Osteoblast (primary cell): Measurements from ENCODE around the gene RFC5. TPM values are rescaled to one million over a fixed set of nuclear protein-coding genes. Genes with fewer than 3 reads are reported as not detected.
"Not testable (repeated sequence)": the region's sequence is repeated elsewhere in the genome, so short reads cannot be mapped to it uniquely, and the experiment has no call there.

Experiments used
- DNase-seq: peaks from one replicate; pipeline ENCODE4 v3.0.0; 2011; ENCODE audit warnings: low spot score, mixed read lengths; ENCODE audit not compliant: insufficient read length; ENCODE audit errors: missing footprints
- H2AFZ ChIP-seq: 2 replicates; pipeline ENCODE4 v1.6.0; 2011; ENCODE audit warnings: mild to moderate bottlenecking, low read length
- H3K27ac ChIP-seq: 2 replicates; pipeline ENCODE4 v1.5.1; 2011; ENCODE audit warnings: mild to moderate bottlenecking, low read depth, low read length, moderate library complexity
- H3K27me3 ChIP-seq: 2 replicates; pipeline ENCODE4 v1.6.0; 2012; ENCODE audit warnings: mild to moderate bottlenecking, control low read depth, inconsistent platforms, low read length, moderate library complexity; ENCODE audit not compliant: insufficient read depth
- H3K36me3 ChIP-seq: 2 replicates; pipeline ENCODE4 v1.5.1; 2011; ENCODE audit warnings: mild to moderate bottlenecking, low read length, control low read depth, moderate library complexity; ENCODE audit not compliant: insufficient read depth
- H3K4me1 ChIP-seq: 2 replicates; pipeline ENCODE4 v1.5.1; 2011; ENCODE audit warnings: mild to moderate bottlenecking, low read length, control low read depth, moderate library complexity; ENCODE audit not compliant: insufficient read depth
- H3K4me2 ChIP-seq: 2 replicates; pipeline ENCODE4 v1.6.0; 2011; ENCODE audit warnings: mild to moderate bottlenecking, low read length; ENCODE audit not compliant: insufficient read depth
- H3K4me3 ChIP-seq: fragments of 200-600 bp; sonication (generic); 3 replicates; pipeline ENCODE4 v1.5.1; 2012; ENCODE audit warnings: mild to moderate bottlenecking, low read length, inconsistent platforms; ENCODE audit not compliant: insufficient read depth
- H3K79me2 ChIP-seq: 2 replicates; pipeline ENCODE4 v1.6.0; 2012; ENCODE audit warnings: mild to moderate bottlenecking, low read length, control low read depth, inconsistent platforms; ENCODE audit not compliant: insufficient read depth
- H3K9me3 ChIP-seq: 2 replicates; pipeline ENCODE4 v1.5.1; 2011; ENCODE audit warnings: low read depth, low read length, control low read depth
- H4K20me1 ChIP-seq: 2 replicates; pipeline ENCODE4 v1.6.0; 2012; ENCODE audit warnings: mild to moderate bottlenecking, low read length, control low read depth; ENCODE audit not compliant: insufficient read depth
- CTCF ChIP-seq: IDR thresholded peaks from 2 replicates; pipeline ENCODE4 v1.5.1; 2011; ENCODE audit warnings: mild to moderate bottlenecking, low read depth, low read length, moderate library complexity; ENCODE audit errors: extremely low read depth
- total RNA-seq: library from RNA; depleted of rRNA; stranded (reverse); fragments of >200 nt; gene quantifications from 2 replicates; pipeline ENCODE4 v1.2.3, GENCODE V29; 2012

The RFC5 gene
- total RNA-seq, 1 donor = 8.3 TPM

- TF ChIP-seq CTCF = no peak
- Histone ChIP-seq H3K27me3 (no peaks in the 10 kb centered on the region), H3K4me3 (no peak overlapping the region), H3K4me1 (peaks cover 29% of the 10 kb centered on the region), H4K20me1 (no peaks in the 10 kb centered on the region), H3K9me3 (no peaks in the 10 kb centered on the region), H3K27ac (no peak overlapping the region), H3K79me2 (no peaks in the 10 kb centered on the region), H2AFZ (no peak overlapping the region), H3K4me2 (no peak overlapping the region), H3K36me3 (no peaks in the 10 kb centered on the region)
- peak; percentile 60 for DNase-seq
Measured at GRCh38 chr12:117985182-117985581, 31.3 kb upstream of the RFC5 start.

GRCh38 chr12:117986705-117987469 lies 29.6 kb upstream of the RFC5 start:
- peak overlapping the region; percentile 81 for H3K4me2 ChIP-seq
- no peak for TF ChIP-seq CTCF
- H4K20me1 ChIP-seq = no peaks in the 10 kb centered on the region
- peaks cover 29% of the 10 kb centered on the region for H3K4me1 ChIP-seq
- DNase-seq = peak; percentile 89
- no peaks in the 10 kb centered on the region for H3K36me3 ChIP-seq
- peak overlapping the region; percentile 48 for H3K4me3 ChIP-seq
- H3K27me3 ChIP-seq = no peaks in the 10 kb centered on the region
- no peaks in the 10 kb centered on the region for H3K9me3 ChIP-seq
- peak overlapping the region; percentile 28 for H2AFZ ChIP-seq
- H3K27ac ChIP-seq = peak overlapping the region; percentile 95
- no peaks in the 10 kb centered on the region for H3K79me2 ChIP-seq

- Histone ChIP-seq H3K79me2 (no peaks in the 10 kb centered on the region), H3K4me3 (no peak overlapping the region), H3K9me3 (no peaks in the 10 kb centered on the region), H3K36me3 (no peaks in the 10 kb centered on the region), H3K4me1 (no peaks in the 10 kb centered on the region), H3K4me2 (no peak overlapping the region), H3K27ac (no peak overlapping the region), H2AFZ (no peak overlapping the region), H3K27me3 (no peaks in the 10 kb centered on the region), H4K20me1 (no peaks in the 10 kb centered on the region)
- no peak for TF ChIP-seq CTCF
- DNase-seq = no peak
Measured at GRCh38 chr12:117994551-117995438, 21.7 kb upstream of the RFC5 start.

- DNase-seq = no peak
- H3K4me1 ChIP-seq = no peaks in the 10 kb centered on the region
- H3K36me3 ChIP-seq = no peaks in the 10 kb centered on the region
- no peaks in the 10 kb centered on the region for H3K27me3 ChIP-seq
- no peaks in the 10 kb centered on the region for H3K9me3 ChIP-seq
- H3K27ac ChIP-seq = no peak overlapping the region
- no peak overlapping the region for H3K4me2 ChIP-seq
- no peak for TF ChIP-seq CTCF
- no peak overlapping the region for H2AFZ ChIP-seq
- H3K79me2 ChIP-seq = no peaks in the 10 kb centered on the region
- H4K20me1 ChIP-seq = no peaks in the 10 kb centered on the region
- H3K4me3 ChIP-seq = no peak overlapping the region
Measured at GRCh38 chr12:117998719-117999118, 17.8 kb upstream of the RFC5 start.

GRCh38 chr12:117999806-118000205 lies 16.7 kb upstream of the RFC5 start:
- H2AFZ ChIP-seq, H3K27ac ChIP-seq, H3K27me3 ChIP-seq, H3K4me3 ChIP-seq, H3K36me3 ChIP-seq, H3K4me1 ChIP-seq, H4K20me1 ChIP-seq, H3K4me2 ChIP-seq, H3K9me3 ChIP-seq, DNase-seq, H3K79me2 ChIP-seq: not testable (repeated sequence)
